ENCODE data around the gene MYB.
"Not testable (repeated sequence)": the region's sequence is repeated elsewhere in the genome, so short reads cannot be mapped to it uniquely, and the experiment has no call there.

MYB gene

GRCh38 chr6:135180542-135181332 lies at the start of gene MYB:
Gene MYB, plus strand, starts transcription at chr6:135181308. Its CDS starts 206 bp downstream, at chr6:135181514.
- peak; percentile 75 for DNase-seq

GRCh38 chr6:135132776-135133175 lies 48.3 kb upstream of the MYB start:
- DNase-seq = no peak

- no peak for DNase-seq
These were observed 45.3 kb upstream of the MYB start for GRCh38 chr6:135135835-135136234.

- DNase-seq = no peak
These were observed 43.3 kb upstream of the MYB start for GRCh38 chr6:135137826-135138225.

GRCh38 chr6:135141182-135141581 lies 39.9 kb upstream of the MYB start:
- no peak for DNase-seq

GRCh38 chr6:135141728-135142127 lies 39.4 kb upstream of the MYB start:
- DNase-seq = no peak

- DNase-seq = not testable (repeated sequence)
These were observed 38.9 kb upstream of the MYB start for GRCh38 chr6:135142232-135142631.

- DNase-seq = no peak
These were observed 36.4 kb upstream of the MYB start for GRCh38 chr6:135144673-135145062.

- no peak for DNase-seq
These were observed 35.9 kb upstream of the MYB start for GRCh38 chr6:135145063-135145800.

- DNase-seq = no peak
These were observed 34.8 kb upstream of the MYB start for GRCh38 chr6:135146162-135146934.

- DNase-seq = no peak
These were observed 33.2 kb upstream of the MYB start for GRCh38 chr6:135147637-135148592.

- no peak for DNase-seq
These were observed 32.2 kb upstream of the MYB start for GRCh38 chr6:135148889-135149288.

GRCh38 chr6:135149376-135149775 lies 31.7 kb upstream of the MYB start:
- no peak for DNase-seq

GRCh38 chr6:135150481-135150880 lies 30.6 kb upstream of the MYB start:
- not testable (repeated sequence) for DNase-seq

GRCh38 chr6:135154125-135154524 lies 27.0 kb upstream of the MYB start:
- DNase-seq = not testable (repeated sequence)

- DNase-seq = no peak
These were observed 22.7 kb upstream of the MYB start for GRCh38 chr6:135158397-135158796.

- DNase-seq = peak; percentile 13
These were observed 21.6 kb upstream of the MYB start for GRCh38 chr6:135159531-135159930.

GRCh38 chr6:135161411-135162395 lies 19.4 kb upstream of the MYB start:
- no peak for DNase-seq

GRCh38 chr6:135162678-135163439 lies 18.2 kb upstream of the MYB start:
- peak; percentile 34 for DNase-seq

GRCh38 chr6:135163440-135163738 lies 17.7 kb upstream of the MYB start:
- DNase-seq = peak; percentile 48

All from stimulated activated CD4-positive, alpha-beta T cell treated with anti-CD3 and anti-CD28 coated beads, Interleukin-4, amount 100 ng/mL, for 1 hour (primary cell).